RCC 7860 (cell line): ENCODE measurements around the gene NIM1K.
A peak's percentile ranks its signal among the peaks of the same experiment; 100 is the strongest.
"Not testable (repeated sequence)": the region's sequence is repeated elsewhere in the genome, so short reads cannot be mapped to it uniquely, and the experiment has no call there.

Experiments
- DNase-seq: peaks from one replicate; pipeline ENCODE4 v3.0.0-alpha.2; 2015; ENCODE audit warnings: low spot score
- FAIRE-seq: peaks from 2 replicates; lab custom pipeline; 2012; peaks lifted over from hg19 to GRCh38; lab: Jason Lieb, UNC

NIM1K gene

GRCh38 chr5:43191740-43192557, at the start of gene NIM1K:
NIM1K (plus strand) TSS chr5:43192225; CDS start chr5:43245776, 53,551 bp downstream.
- no peak for FAIRE-seq
- no peak for DNase-seq

- no peak for DNase-seq
- no peak for FAIRE-seq
These were observed 47.0 kb upstream of the NIM1K start for GRCh38 chr5:43145071-43145470.

- no peak for DNase-seq
- no peak for FAIRE-seq
These were observed 45.1 kb upstream of the NIM1K start for GRCh38 chr5:43146958-43147357.

GRCh38 chr5:43148417-43148816, 43.6 kb upstream of the NIM1K start:
- FAIRE-seq (no peak), DNase-seq (no peak)

GRCh38 chr5:43149231-43149630, 42.8 kb upstream of the NIM1K start:
- no peak for DNase-seq
- no peak for FAIRE-seq

- FAIRE-seq (no peak), DNase-seq (no peak)
These were observed 42.0 kb upstream of the NIM1K start for GRCh38 chr5:43150075-43150474.

- no peak for FAIRE-seq
- DNase-seq: no peak
These were observed 41.3 kb upstream of the NIM1K start for GRCh38 chr5:43150748-43151147.

- no peak for DNase-seq
- no peak for FAIRE-seq
These were observed 39.1 kb upstream of the NIM1K start for GRCh38 chr5:43152946-43153345.

GRCh38 chr5:43154469-43154868, 37.6 kb upstream of the NIM1K start:
- FAIRE-seq (no peak), DNase-seq (no peak)

GRCh38 chr5:43155394-43156096, 36.5 kb upstream of the NIM1K start:
- FAIRE-seq: no peak
- DNase-seq: no peak

GRCh38 chr5:43156388-43156787, 35.6 kb upstream of the NIM1K start:
- FAIRE-seq: no peak
- DNase-seq: no peak

GRCh38 chr5:43157068-43157467, 35.0 kb upstream of the NIM1K start:
- no peak for DNase-seq
- no peak for FAIRE-seq

GRCh38 chr5:43161244-43161643, 30.8 kb upstream of the NIM1K start:
- DNase-seq: no peak
- no peak for FAIRE-seq

GRCh38 chr5:43164801-43165200, 27.2 kb upstream of the NIM1K start:
- FAIRE-seq, DNase-seq: not testable (repeated sequence)

GRCh38 chr5:43165323-43165722, 26.7 kb upstream of the NIM1K start:
- FAIRE-seq (no peak), DNase-seq (no peak)

- DNase-seq: no peak
- FAIRE-seq: no peak
These were observed 23.9 kb upstream of the NIM1K start for GRCh38 chr5:43168175-43168574.

GRCh38 chr5:43171451-43171850, 20.6 kb upstream of the NIM1K start:
- FAIRE-seq (no peak), DNase-seq (no peak)

GRCh38 chr5:43171926-43172325, 20.1 kb upstream of the NIM1K start:
- no peak for FAIRE-seq
- DNase-seq: no peak

- peak; percentile 49 for FAIRE-seq
- no peak for DNase-seq
These were observed 19.2 kb upstream of the NIM1K start for GRCh38 chr5:43172779-43173178.

GRCh38 chr5:43174586-43174985, 17.4 kb upstream of the NIM1K start:
- FAIRE-seq (no peak), DNase-seq (no peak)

- no peak for DNase-seq
- FAIRE-seq: no peak
These were observed 12.2 kb upstream of the NIM1K start for GRCh38 chr5:43179836-43180235.

GRCh38 chr5:43182421-43182820, 9.6 kb upstream of the NIM1K start:
- no peak for DNase-seq
- no peak for FAIRE-seq
